ENCODE results near the gene CHD3.

CHD3 gene

GRCh38 chr17:7873051-7873450, 15.5 kb upstream of the CHD3 start:
- Histone ChIP-seq H3K4me3 (no peak overlapping the region), H3K27ac (no peak overlapping the region)
- TF ChIP-seq CTCF (IDR thresholded peaks at IDR 0.05), result no peak
- peak; percentile 17 for DNase-seq (ENCODE audit: low spot score)

- Histone ChIP-seq H3K4me3 (no peak overlapping the region), H3K27ac (no peak overlapping the region)
- no peak for TF ChIP-seq CTCF (IDR thresholded peaks at IDR 0.05)
- no peak for DNase-seq (ENCODE audit: low spot score)
These were observed 12.7 kb upstream of the CHD3 start for GRCh38 chr17:7875804-7876370.

GRCh38 chr17:7878234-7878633, 10.4 kb upstream of the CHD3 start:
- peak; percentile 7 for DNase-seq (ENCODE audit: low spot score)
- no peak overlapping the region for H3K4me3 ChIP-seq
- TF ChIP-seq CTCF (IDR thresholded peaks at IDR 0.05), result no peak

GRCh38 chr17:7880076-7880868, 8.3 kb upstream of the CHD3 start:
- DNase-seq (ENCODE audit: low spot score), result peak; percentile 9
- TF ChIP-seq CTCF (IDR thresholded peaks at IDR 0.05), result no peak
- no peak overlapping the region for H3K4me3 ChIP-seq
- no peak overlapping the region for H3K27ac ChIP-seq

More at GRCh38 chr17:7878234-7878633, 10.4 kb upstream of the CHD3 start:
- no peak overlapping the region for H3K27ac ChIP-seq

- DNase-seq (ENCODE audit: low spot score), result peak; percentile 50
- Histone ChIP-seq H3K27ac (no peak overlapping the region), H3K4me3 (no peak overlapping the region)
- TF ChIP-seq CTCF (IDR thresholded peaks at IDR 0.05), result no peak
These were observed 7.1 kb upstream of the CHD3 start for GRCh38 chr17:7881276-7882054.

GRCh38 chr17:7882068-7882467, 6.5 kb upstream of the CHD3 start:
- DNase-seq (ENCODE audit: low spot score), result peak; percentile 46
- Histone ChIP-seq H3K4me3 (no peak overlapping the region), H3K27ac (peak overlapping the region in 1 of 2 donors; percentile 6)
- no peak for TF ChIP-seq CTCF (IDR thresholded peaks at IDR 0.05)

All from coronary artery (tissue), 2 donors.